ENCODE measurements around the gene KANK2. TPM values are rescaled to one million over a fixed set of nuclear protein-coding genes. Genes with fewer than 3 reads are reported as not detected.

Gene KANK2
- total and polyA plus RNA-seq, 2 of the 4 experiments (the other 2 are of a cell fraction) = 104 to 176 TPM

GRCh38 chr19:11244846-11245589, 47.7 kb upstream of the KANK2 start:
- no peak overlapping the region for H3K4me2 ChIP-seq (ENCODE audit: low read depth, low read length)
- 0 out of 2 replicates have a peak, but pooled peaks cover 1% of the 10 kb centered on the region for H3K4me1 ChIP-seq (ENCODE audit: control insufficient read depth, insufficient read depth, low read length)
- H3K14ac ChIP-seq (replicated peaks; ENCODE audit: low read depth, low read length) = no peak overlapping the region
- TF ChIP-seq NFE2L2 (IDR thresholded peaks at IDR 0.05; ENCODE audit: low read depth, low read length) = no peak
- TF ChIP-seq CTCF (conservative IDR thresholded peaks at IDR 0.05; ENCODE audit: low read depth, low read length) = no peak
- no peak for TF ChIP-seq RCOR1 (IDR thresholded peaks at IDR 0.05; ENCODE audit: insufficient replicate concordance, low read length)
- no peak for TF ChIP-seq MAZ (IDR thresholded peaks at IDR 0.05; ENCODE audit: borderline replicate concordance, low read depth, low read length)
- TF ChIP-seq MXI1 (IDR thresholded peaks at IDR 0.05; ENCODE audit: borderline replicate concordance, low read depth, low read length) = no peak
- TF ChIP-seq POLR2A (IDR thresholded peaks at IDR 0.05; ENCODE audit: low read depth, low read length) = no peak
- no peak for TF ChIP-seq RAD21 (IDR thresholded peaks at IDR 0.05; ENCODE audit: low read length)
- no peak for TF ChIP-seq CHD1 (IDR thresholded peaks at IDR 0.05; ENCODE audit: low read depth, low read length)
- no peak for TF ChIP-seq ELK1 (IDR thresholded peaks at IDR 0.05; ENCODE audit: borderline replicate concordance, low read depth, low read length)
- no peaks in the 10 kb centered on the region for H4K20me1 ChIP-seq (ENCODE audit: insufficient read depth, low read length)
- H3K18ac ChIP-seq (ENCODE audit: low read depth, low read length) = no peak overlapping the region
- no peak overlapping the region for H4K8ac ChIP-seq (ENCODE audit: low read depth in 2 of 2, low read length in 2 of 2)
- ATAC-seq (ENCODE audit: low read depth) (no peak), DNase-seq (no peak)
- dilution Hi-C loops (cut with HindIII; ENCODE audit: low sequenced_read_pairs, unreplicated experiment) = no loop called here
- no peak overlapping the region for H2AFZ ChIP-seq (replicated peaks; ENCODE audit: low read length, poor library complexity)
- no CpG with 5 or more reads among the region's 5 CpGs for WGBS, 2 experiments (ENCODE audit: extremely low coverage in 2 of 2, insufficient read length in 1 of 2)
- no peak overlapping the region for H2BK20ac ChIP-seq (ENCODE audit: low read depth, low read length)
- H3K9me1 ChIP-seq (ENCODE audit: insufficient read depth, low read length) = peaks cover 4% of the 10 kb centered on the region; the same call in 1 of the 2 replicates
- ChIA-PET CTCF (no interaction called here), POLR2A (ENCODE audit: unreplicated experiment) (no interaction called here)
- no peak overlapping the region for H2BK15ac ChIP-seq (ENCODE audit: low read depth, low read length)
- no peak overlapping the region for H4K5ac ChIP-seq (ENCODE audit: low read depth, low read length)
- peaks cover 28% of the 10 kb centered on the region for H3K36me3 ChIP-seq (ENCODE audit: control insufficient read depth, insufficient read depth, low read length)
- no peaks in the 10 kb centered on the region for H3K9me3 ChIP-seq (ENCODE audit: control insufficient read depth, insufficient read depth, low read length)
- H3K56ac ChIP-seq (ENCODE audit: extremely low read depth, insufficient read depth, low read length) = no peak overlapping the region
- H3K4ac ChIP-seq (ENCODE audit: low read depth, low read length) = no peak overlapping the region
- intact Hi-C loops (cut with micrococcal nuclease) = no loop called here
- no peak overlapping the region for H3K23ac ChIP-seq (ENCODE audit: low read depth, low read length)
- no peak overlapping the region for H2BK120ac ChIP-seq (ENCODE audit: low read depth, low read length)
- no peak overlapping the region for H3K9ac ChIP-seq (ENCODE audit: low read depth, low read length)
- H3K27me3 ChIP-seq (ENCODE audit: control insufficient read depth, insufficient read depth, low read length) = no peaks in the 10 kb centered on the region
- H3K79me1 ChIP-seq (ENCODE audit: low read depth in 1 of 2, low read length in 2 of 2) = no peaks in the 10 kb centered on the region
- in situ Hi-C loops (cut with MboI; ENCODE audit: low sequenced_read_pairs) = no loop called here
- no peak overlapping the region for H2AK5ac ChIP-seq (ENCODE audit: low read depth, low read length)
- no peak overlapping the region for H3K4me3 ChIP-seq (ENCODE audit: insufficient read depth, low read depth, low read length)
- no TSS peak for BruUV-seq (replicated peaks)
- no peak overlapping the region for H4K91ac ChIP-seq (ENCODE audit: insufficient read depth, low read depth, low read length)
- H2BK5ac ChIP-seq (ENCODE audit: low read depth, low read length, poor library complexity, severe bottlenecking) = no peak overlapping the region
- H3K27ac ChIP-seq (ENCODE audit: insufficient read depth, low read length) = no peak overlapping the region
- H2AK9ac ChIP-seq (replicated peaks; ENCODE audit: low read depth, low read length, poor library complexity) = no peak overlapping the region

Measured in IMR-90 (cell line).